Frontal cortex (tissue), 4 donors: ENCODE results near the gene FAM168A. TPM values are rescaled to one million over a fixed set of nuclear protein-coding genes. Genes with fewer than 3 reads are reported as not detected.

Experiments used
- DNase-seq, 2 donors: peaks; one replicate each; pipeline ENCODE4 v3.0.0; 2012; ENCODE audit warnings: low spot score in 2 of 2
- FAIRE-seq: peaks from 2 replicates; lab custom pipeline; 2012; peaks lifted over from hg19 to GRCh38; lab: Jason Lieb, UNC
- total RNA-seq: library from RNA; depleted of rRNA; stranded (reverse); fragments of >200 nt; gene quantifications from one replicate; pipeline ENCODE4 v1.2.3, GENCODE V29; 2014
- donor health status: control.
- donor health status: control.
- donor health status: control.

The FAM168A gene
- total RNA-seq, 1 donor from 2014 or later: 51.4 TPM

- FAIRE-seq: no peak
These were observed 69.9 kb downstream of the FAM168A start for GRCh38 chr11:73528013-73528412.

DNA sequence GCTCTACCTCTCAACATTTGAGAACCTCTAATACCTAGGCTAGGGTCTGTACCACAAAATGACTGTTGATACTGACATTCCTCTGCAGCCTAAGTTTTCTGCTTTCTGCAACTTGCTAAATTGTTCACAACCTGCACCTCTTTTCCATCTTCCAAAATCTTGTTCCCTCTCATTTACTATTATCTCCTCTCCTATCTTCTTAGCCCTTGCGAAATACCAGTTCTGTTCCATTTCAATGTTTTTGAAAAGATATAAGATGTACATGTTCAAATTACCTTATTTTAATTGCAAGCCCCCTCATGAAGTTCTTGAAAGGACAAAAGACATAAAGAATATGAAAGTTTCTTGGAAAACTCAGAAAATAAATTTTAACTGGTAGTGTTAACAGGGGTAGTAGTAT lies 72.3 kb downstream of the FAM168A start:
- FAIRE-seq (no peak), DNase-seq (no peak)

More at GRCh38 chr11:73528013-73528412, 69.9 kb downstream of the FAM168A start:
- no peak for DNase-seq

GRCh38 chr11:73524774-73525173 lies 73.1 kb downstream of the FAM168A start:
- DNase-seq (no peak), FAIRE-seq (no peak)

DNA sequence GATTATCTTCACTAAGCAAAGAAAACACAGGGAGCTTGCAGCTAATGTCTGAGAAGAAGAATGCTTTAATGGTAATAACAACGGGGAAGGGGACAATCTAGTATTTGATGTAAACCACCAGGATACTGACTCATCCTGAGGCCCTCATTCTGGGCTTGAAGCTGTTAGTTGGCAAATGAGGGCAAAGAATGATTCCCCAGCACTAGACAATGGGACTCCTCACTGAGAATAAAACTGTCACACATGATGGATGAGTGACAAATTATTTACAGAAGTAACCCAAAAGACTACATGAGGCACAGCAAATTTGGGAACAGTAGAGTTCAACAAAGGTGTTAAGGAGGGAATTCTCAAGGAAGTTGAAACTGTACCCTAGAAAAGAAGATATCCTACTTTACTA lies 76.3 kb downstream of the FAM168A start:
- FAIRE-seq: no peak

DNA sequence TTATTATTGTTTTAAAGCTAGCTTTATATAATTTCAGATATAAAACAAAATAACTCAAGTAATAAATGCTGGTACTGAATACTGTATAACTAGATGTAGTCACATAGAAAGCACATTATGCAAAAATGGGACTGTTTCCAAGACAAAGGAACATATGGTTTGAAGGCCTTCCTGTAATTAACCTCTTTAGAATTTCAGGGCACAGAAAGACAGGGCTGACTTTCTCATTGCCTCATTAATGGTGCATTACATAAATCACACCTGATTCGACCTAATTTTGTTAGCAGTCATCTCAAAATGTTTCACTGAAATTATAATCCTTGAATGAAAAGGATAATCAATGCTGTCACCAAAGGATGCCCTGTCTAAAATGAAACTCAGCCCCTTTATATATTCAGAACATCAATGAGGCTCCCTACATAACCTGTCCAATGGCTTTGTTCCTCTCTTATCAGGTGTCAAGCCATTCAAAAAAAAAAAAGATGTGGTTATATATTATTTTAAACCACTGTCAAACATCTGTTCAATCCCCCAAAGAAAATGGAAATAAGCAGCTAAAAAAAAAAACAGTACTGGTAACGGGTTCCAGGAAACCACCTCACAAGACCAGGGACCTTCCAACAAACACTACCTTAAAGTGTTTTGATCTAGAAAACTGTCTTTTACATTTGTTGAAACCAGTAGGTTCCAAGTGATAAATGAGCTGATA lies 77.4 kb downstream of the FAM168A start:
- FAIRE-seq: no peak

More for the DNA sequence above, 76.3 kb downstream of the FAM168A start:
- no peak for DNase-seq

GRCh38 chr11:73519266-73519665 lies 78.6 kb downstream of the FAM168A start:
- FAIRE-seq (no peak), DNase-seq (no peak)

More for the DNA sequence above, 77.4 kb downstream of the FAM168A start:
- no peak for DNase-seq

DNA sequence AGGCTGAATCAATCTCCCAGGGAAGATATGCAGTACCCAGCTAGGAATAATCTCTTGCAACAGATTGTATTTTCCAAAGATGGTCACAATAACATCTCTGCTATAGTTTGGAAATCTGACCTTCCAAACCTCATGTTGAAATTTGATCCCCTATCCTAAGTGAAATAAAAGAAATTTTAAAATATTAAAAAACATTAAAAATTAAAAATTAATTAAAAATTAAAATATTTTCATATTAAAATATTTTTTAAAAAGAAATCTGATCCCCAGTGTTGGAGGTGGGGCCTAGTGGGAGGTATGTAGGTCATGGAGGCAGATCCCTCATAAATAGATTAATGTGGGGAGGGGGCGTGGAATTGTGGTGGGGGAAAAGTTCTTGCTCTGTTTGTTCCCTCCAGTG lies 79.7 kb downstream of the FAM168A start:
- FAIRE-seq: no peak
- DNase-seq: no peak

DNA sequence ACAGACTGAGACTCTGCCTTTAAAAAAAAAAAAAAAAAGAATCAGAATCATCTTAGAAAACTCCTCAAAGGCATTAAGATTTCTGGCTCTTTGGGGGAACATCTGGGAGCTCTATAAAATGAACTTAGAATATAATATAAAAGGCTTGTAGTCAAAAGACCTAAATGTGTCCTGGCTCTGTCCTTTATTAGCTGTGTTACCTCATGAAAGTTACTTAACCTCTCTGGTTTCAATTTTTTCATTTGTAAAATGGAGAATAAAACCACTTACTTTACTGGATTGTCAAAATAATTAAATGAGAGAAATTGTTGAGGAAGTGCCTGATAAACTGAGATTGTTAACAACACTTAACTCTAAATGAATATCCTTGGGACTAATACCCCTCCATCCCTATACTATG lies 81.8 kb downstream of the FAM168A start:
- no peak for DNase-seq
- FAIRE-seq: no peak

DNA sequence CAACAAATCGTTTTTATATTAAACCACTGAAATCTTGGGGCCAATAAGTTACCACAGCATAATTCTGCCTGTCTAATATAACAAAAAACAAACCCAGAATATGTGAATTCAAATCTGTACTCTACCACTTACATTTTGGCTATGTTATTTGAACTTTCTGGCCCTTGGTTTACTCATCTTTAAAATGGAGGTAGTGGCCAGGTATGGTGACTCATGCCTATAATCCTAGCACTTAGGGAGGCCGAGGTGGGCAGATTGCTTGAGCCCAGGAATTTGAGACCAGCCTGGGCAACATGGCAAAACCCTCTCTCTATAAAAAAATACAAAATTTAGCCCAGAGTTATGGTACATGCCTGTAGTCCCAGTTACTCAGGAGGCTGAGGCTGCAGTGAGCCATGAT lies 84.2 kb downstream of the FAM168A start:
- FAIRE-seq: no peak
- DNase-seq: no peak

DNA sequence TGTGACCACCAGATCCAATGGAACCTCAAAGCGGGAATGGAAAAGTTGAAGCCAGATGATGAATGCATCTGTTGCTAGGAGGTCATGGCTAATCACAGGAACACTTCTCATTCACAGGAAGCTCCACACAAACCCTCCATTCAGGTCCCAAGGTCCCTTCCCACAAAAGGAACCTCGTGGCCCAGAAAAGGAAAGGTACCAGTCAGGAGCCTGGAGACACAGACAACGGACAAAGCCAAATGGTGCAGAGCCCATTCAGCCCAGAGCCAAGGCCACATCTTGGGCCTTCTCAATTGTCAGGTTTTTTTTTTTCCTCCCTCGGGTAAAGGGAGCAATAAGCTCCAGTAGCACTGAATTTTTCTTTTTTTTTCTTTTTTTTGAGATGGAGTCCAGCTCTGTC lies 87.0 kb downstream of the FAM168A start:
- FAIRE-seq: no peak
- DNase-seq: no peak

DNA sequence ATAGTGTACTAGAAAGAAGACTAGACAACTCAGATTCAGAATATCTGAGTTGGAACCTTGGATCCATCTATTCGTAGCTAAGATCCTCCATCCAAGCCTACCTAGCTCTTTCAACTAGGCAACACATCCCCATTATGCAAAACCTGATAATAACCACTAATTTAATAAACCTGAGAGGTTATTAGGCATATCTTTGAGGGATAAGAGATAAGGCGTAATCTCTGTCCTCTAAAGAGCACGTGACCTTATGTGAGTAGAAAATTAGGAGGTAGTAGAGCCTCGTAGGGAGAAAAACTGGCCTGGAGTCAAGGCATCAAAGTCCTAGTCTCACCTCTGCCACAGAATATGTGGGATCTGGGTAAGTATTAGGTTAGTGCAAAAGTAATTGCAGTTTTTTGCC lies 87.8 kb downstream of the FAM168A start:
- FAIRE-seq: no peak
- DNase-seq: no peak

GRCh38 chr11:73509188-73509587 lies 88.7 kb downstream of the FAM168A start:
- FAIRE-seq: no peak
- DNase-seq: no peak

DNA sequence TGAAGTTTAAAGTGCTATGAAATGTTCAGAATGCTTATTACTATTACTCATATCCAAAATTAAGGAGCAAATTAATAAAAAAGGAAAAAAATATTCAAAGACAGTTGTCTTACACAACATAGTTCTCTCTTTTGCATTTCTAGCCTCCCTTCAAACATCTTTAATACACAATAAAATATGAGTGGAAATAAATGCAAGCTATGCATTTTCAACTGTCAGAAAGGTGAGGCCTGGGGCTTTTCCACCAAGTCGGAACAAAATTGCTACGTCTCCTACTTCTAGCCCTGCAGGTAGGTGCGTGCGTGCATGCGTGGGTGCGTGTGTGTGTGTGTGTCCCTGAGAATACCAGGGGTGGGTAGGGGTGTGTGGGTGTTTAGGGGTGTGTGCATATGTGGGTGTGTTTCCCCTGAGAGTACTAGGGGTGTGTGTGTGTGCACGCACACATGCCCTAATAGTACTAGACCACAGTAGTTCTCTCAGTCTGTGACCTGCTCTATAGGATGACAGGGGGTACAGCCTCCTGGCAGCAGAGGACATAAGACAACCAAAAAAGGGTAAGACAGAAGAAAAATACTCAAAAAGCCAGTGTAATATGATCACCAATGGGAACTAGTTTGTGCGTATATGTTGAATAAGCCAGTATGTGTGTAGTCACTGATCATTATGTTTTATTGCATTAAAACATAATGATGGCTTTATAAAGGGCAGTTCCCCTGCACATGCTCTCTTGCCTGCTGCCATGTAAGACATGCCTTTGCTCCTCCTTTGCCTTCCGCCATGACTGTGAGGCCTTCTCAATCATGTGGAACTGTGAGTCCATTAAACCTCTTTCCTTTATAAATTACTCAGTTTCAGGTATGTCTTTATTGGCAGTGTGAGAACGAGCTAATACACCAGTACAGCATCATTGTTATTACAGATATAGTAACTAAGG lies 89.4 kb downstream of the FAM168A start:
- DNase-seq: no peak

DNA sequence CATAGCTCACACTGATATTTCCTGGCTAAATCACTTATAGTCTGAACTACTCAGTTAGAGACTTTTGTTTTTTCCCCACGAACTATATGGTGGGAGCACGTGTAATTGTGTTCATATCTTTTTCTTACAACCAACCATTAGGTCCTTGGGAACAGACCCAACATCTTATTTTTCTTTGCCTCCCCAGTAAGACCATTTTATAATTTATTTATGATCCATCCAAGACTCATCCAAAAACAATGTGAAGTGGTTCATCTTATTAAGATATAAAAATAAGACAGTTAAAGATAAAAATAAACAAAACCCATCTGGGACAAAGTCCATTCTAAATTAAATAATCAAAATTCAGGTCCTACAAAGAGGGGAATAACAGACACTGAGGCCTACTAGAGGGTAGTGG lies 90.8 kb downstream of the FAM168A start:
- no peak for DNase-seq
- FAIRE-seq: no peak

More for the DNA sequence above, 89.4 kb downstream of the FAM168A start:
- FAIRE-seq: no peak

- DNase-seq (no peak), FAIRE-seq (no peak)
These were observed 91.9 kb downstream of the FAM168A start for GRCh38 chr11:73506038-73506437.

DNA sequence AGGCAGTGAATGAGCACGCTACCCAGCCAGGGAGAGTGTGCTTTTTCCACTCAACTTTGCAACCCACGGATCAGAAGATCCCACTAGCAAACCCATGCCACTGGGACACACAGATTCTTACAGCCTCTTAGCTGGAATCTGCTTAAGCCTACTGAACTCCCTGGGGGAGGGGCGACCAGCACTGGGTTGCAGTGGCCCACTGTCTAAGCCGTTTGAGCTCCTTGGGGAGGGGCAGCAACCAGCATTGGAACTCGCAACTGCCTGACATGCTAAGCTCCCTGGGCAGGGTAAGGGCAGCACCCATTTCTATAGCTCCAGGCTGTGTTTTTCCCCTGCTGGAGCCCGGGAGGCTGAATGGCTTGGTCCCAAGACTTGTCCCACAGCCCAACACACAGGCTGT lies 99.6 kb downstream of the FAM168A start:
- no peak for FAIRE-seq

DNA sequence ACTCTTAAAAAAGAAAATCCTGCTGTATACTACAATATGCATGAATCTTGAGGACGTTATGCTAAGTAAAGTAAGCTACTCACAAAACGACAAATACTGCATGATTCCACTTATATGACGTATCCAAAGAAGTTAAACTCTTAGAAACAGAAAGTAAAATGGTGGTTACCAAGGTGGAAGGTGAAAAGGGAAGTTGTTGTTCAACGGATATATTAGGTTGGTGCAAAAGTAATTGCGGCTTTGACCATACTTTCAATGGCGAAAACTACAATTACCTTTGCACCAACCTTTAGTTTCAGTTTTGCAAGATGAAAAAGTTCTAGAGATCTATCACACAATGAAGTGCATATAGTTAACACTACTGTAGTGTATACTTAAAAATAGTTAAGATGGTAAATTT lies 101.8 kb downstream of the FAM168A start:
- FAIRE-seq: no peak
- no peak for DNase-seq

More for the DNA sequence above, 99.6 kb downstream of the FAM168A start:
- no peak for DNase-seq

DNA sequence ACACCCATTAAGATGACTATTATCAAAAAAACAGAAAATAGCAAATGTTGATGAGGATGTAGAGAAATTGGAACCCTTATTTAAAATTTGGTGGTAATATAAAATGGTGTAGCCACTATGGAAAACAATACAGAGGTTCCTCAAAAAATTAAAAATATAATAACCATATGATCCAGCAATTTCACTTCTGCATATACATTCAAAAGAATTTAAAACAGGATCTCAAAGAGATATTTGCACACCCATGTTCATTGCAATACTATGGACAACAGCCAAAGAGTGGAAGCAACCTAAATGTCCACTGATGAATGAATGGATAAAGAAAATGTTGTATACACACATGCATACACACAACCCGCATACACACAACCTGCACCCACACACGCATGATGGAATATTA lies 102.2 kb downstream of the FAM168A start:
- DNase-seq (no peak), FAIRE-seq (no peak)

GRCh38 chr11:73493956-73494598 lies 103.8 kb downstream of the FAM168A start:
- DNase-seq (peak in 1 of 2 donors; percentile 20), FAIRE-seq (no peak)

DNA sequence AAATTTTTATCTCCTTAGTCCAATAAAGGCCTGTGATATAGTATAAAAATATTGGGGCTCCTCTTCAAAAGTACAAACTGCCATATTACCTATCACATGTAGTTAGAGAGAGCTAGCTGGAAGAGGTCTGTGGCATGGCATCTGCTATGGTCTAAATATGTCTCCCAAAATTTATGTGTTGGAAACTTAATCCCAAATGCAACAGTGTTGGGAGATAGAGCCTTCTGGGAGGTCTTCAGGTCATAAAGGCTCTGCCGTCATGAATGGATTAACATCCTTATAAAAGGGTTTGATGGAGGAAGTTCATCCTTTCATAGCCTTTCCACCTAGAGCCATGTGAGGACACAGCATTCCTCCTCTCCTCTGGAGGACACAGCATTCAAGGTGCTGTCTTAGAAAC lies 116.3 kb downstream of the FAM168A start:
- DNase-seq (no peak), FAIRE-seq (no peak)

GRCh38 chr11:73480677-73481076 lies 117.2 kb downstream of the FAM168A start:
- FAIRE-seq: no peak
- no peak for DNase-seq
